Smooth muscle cell (in vitro differentiated cells): ENCODE measurements around the gene NOXA1. TPM values are rescaled to one million over a fixed set of nuclear protein-coding genes. Genes with fewer than 3 reads are reported as not detected.

Source experiments
- DNase-seq: peaks from one replicate; lab custom pipeline; 2025; ENCODE audit not compliant: unreplicated experiment; lab: John Stamatoyannopoulos, UW
- H2AFZ ChIP-seq: fragments of 200-600 bp; sonication (generic); 2 replicates; pipeline ENCODE4 v1.6.0; 2016; ENCODE audit warnings: antibody characterized with exemption, low read depth, mild to moderate bottlenecking
- H3F3A ChIP-seq: fragments of 200-600 bp; sonication (generic); 2 replicates; pipeline ENCODE4 v1.6.0; 2017; ENCODE audit warnings: antibody characterized with exemption, low read depth
- H3K27ac ChIP-seq: fragments of 200-600 bp; sonication (generic); 2 replicates; pipeline ENCODE4 v1.5.1; 2016; ENCODE audit warnings: low read depth, mild to moderate bottlenecking
- H3K27me3 ChIP-seq: fragments of 200-600 bp; sonication (generic); 2 replicates; pipeline ENCODE4 v1.6.1; 2016; ENCODE audit warnings: low read depth, mild to moderate bottlenecking
- H3K36me3 ChIP-seq: fragments of 200-600 bp; sonication (generic); 2 replicates; pipeline ENCODE4 v1.5.1; 2016; ENCODE audit warnings: low read depth
- H3K4me1 ChIP-seq: fragments of 200-600 bp; sonication (generic); 2 replicates; pipeline ENCODE4 v1.5.1; 2016; ENCODE audit warnings: low read depth
- H3K4me2 ChIP-seq: fragments of 200-600 bp; sonication (generic); 2 replicates; pipeline ENCODE4 v1.6.0; 2016; ENCODE audit warnings: mild to moderate bottlenecking
- H3K4me3 ChIP-seq: fragments of 200-600 bp; sonication (generic); 2 replicates; pipeline ENCODE4 v1.5.1; 2016; ENCODE audit warnings: mild to moderate bottlenecking
- H3K79me2 ChIP-seq: fragments of 200-600 bp; sonication (generic); 2 replicates; pipeline ENCODE4 v1.6.0; 2016; ENCODE audit warnings: low read depth, mild to moderate bottlenecking
- H3K9ac ChIP-seq: fragments of 200-600 bp; sonication (generic); 2 replicates; pipeline ENCODE4 v1.6.0; 2016; ENCODE audit warnings: low read depth
- H3K9me3 ChIP-seq: fragments of 200-600 bp; sonication (generic); replicated peaks from 2 replicates; pipeline ENCODE4 v1.5.1; 2016; ENCODE audit warnings: low read depth
- H4K20me1 ChIP-seq: fragments of 200-600 bp; sonication (generic); 2 replicates; pipeline ENCODE4 v1.6.0; 2016; ENCODE audit warnings: low read depth
- WGBS: methylation state at CpG from one replicate; pipeline ENCODE4 v1.1.7; 2016; ENCODE audit warnings: low lambda C conversion rate; 5-methylcytosine and 5-hydroxymethylcytosine counted together
- polyA plus RNA-seq: library from polyadenylated mRNA; unstranded; fragments of >200 nt; fragmentation: Nextera tagmentation; extraction: Ambion mirVana; gene quantifications from 2 replicates; pipeline ENCODE4 v1.2.1, GENCODE V29; 2016
- total RNA-seq: library from RNA; depleted of rRNA; stranded (reverse); fragments of >200 nt; gene quantifications from 2 replicates; pipeline ENCODE4 v1.2.3, GENCODE V29; 2014
- TF ChIP-seq, protein P1 (sequence below): fragments of 200-600 bp; sonication (generic); IDR thresholded peaks from 2 replicates; pipeline ENCODE4 v1.5.1; 2017; ENCODE audit warnings: borderline replicate concordance, mild to moderate bottlenecking, antibody characterized with exemption; ENCODE audit not compliant: insufficient read depth, poor library complexity, severe bottlenecking

Gene NOXA1
- total and polyA plus RNA-seq, 2 experiments from 2014 or later, result 0.09 to 0.81 TPM

DNA sequence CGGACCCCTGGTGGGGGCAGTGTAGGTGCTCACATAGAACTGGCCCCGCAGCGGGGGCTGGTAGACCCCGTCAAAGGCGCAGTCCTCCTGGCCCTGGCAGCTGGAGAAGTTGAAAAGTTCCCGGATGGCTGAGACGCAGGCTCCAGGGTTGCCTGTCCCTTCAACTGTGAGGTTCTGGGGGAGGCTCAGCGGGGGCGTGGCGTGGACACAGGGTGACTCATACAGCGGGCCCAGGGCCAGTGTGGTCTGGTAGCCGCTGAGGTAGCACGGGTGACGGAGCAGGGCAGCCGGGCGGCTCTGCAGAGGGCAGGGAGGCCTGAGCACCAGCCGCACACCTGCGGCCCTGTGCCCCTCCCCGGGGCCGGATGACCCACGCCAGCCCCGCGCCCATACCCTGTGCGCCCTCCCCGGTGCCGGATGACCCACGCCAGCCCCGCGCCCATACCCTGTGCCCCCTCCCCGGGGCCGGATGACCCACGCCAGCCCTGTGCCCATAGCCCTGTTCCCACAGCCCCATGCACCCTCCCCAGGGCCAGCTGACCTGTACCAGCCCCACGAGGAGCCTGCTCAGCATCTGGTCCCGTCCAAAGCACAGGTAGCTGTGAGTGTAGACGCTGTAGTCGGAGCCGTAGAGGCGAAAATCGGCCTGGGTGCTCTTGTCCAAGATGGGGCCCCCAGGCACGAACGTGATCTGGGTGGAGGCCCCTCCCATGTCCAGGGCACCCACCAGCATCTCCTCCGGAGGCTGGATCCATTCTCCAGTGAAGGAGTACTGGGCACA is 13.0 kb downstream of the NOXA1 start:
- Histone ChIP-seq H3K4me3 (no peak overlapping the region), H2AFZ (no peak overlapping the region)
- WGBS, result 90% methylated on average over 37 of the region's 42 CpGs

GRCh38 chr9:137436761-137437600 is 13.8 kb downstream of the NOXA1 start:
- Histone ChIP-seq H2AFZ (no peak overlapping the region), H3K36me3 (no peaks in the 10 kb centered on the region), H3F3A (no peaks in the 10 kb centered on the region), H3K27ac (no peak overlapping the region), H3K27me3 (no peaks in the 10 kb centered on the region), H3K79me2 (no peaks in the 10 kb centered on the region), H3K4me2 (no peak overlapping the region), H3K4me3 (no peak overlapping the region), H3K4me1 (no peaks in the 10 kb centered on the region), H3K9me3 (no peaks in the 10 kb centered on the region), H4K20me1 (no peaks in the 10 kb centered on the region), H3K9ac (no peak overlapping the region)
- TF ChIP-seq, protein P1, sequence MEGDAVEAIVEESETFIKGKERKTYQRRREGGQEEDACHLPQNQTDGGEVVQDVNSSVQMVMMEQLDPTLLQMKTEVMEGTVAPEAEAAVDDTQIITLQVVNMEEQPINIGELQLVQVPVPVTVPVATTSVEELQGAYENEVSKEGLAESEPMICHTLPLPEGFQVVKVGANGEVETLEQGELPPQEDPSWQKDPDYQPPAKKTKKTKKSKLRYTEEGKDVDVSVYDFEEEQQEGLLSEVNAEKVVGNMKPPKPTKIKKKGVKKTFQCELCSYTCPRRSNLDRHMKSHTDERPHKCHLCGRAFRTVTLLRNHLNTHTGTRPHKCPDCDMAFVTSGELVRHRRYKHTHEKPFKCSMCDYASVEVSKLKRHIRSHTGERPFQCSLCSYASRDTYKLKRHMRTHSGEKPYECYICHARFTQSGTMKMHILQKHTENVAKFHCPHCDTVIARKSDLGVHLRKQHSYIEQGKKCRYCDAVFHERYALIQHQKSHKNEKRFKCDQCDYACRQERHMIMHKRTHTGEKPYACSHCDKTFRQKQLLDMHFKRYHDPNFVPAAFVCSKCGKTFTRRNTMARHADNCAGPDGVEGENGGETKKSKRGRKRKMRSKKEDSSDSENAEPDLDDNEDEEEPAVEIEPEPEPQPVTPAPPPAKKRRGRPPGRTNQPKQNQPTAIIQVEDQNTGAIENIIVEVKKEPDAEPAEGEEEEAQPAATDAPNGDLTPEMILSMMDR, result no peak
- WGBS, result 93% methylated on average over 22 of the region's 24 CpGs
- no peak for DNase-seq

More for the DNA sequence above, 13.0 kb downstream of the NOXA1 start:
- TF ChIP-seq, protein P1, result no peak
- Histone ChIP-seq H3K27me3 (no peaks in the 10 kb centered on the region), H3K36me3 (no peaks in the 10 kb centered on the region), H3K27ac (no peak overlapping the region), H3K9me3 (no peaks in the 10 kb centered on the region), H3K4me1 (no peaks in the 10 kb centered on the region), H3K79me2 (no peaks in the 10 kb centered on the region), H4K20me1 (no peaks in the 10 kb centered on the region), H3K4me2 (no peak overlapping the region), H3K9ac (no peak overlapping the region), H3F3A (no peaks in the 10 kb centered on the region)
- no peak for DNase-seq

GRCh38 chr9:137437691-137438590 is 14.7 kb downstream of the NOXA1 start:
- no peaks in the 10 kb centered on the region for H3K27me3 ChIP-seq
- WGBS, result 95% methylated on average over 34 of the region's 40 CpGs
- TF ChIP-seq, protein P1, result no peak
- no peaks in the 10 kb centered on the region for H3K9me3 ChIP-seq
- no peak overlapping the region for H3K4me2 ChIP-seq
- H2AFZ ChIP-seq, result no peak overlapping the region
- no peak overlapping the region for H3K27ac ChIP-seq
- H3F3A ChIP-seq, result no peaks in the 10 kb centered on the region
- no peaks in the 10 kb centered on the region for H4K20me1 ChIP-seq
- H3K9ac ChIP-seq, result no peak overlapping the region
- DNase-seq, result no peak
- no peaks in the 10 kb centered on the region for H3K79me2 ChIP-seq
- no peak overlapping the region for H3K4me3 ChIP-seq
- H3K36me3 ChIP-seq, result no peaks in the 10 kb centered on the region
- no peaks in the 10 kb centered on the region for H3K4me1 ChIP-seq
